WTC11 (cell line): Measurements from ENCODE around the gene INAFM2. TPM values are rescaled to one million over a fixed set of nuclear protein-coding genes. Genes with fewer than 3 reads are reported as not detected.

Source experiments
- ATAC-seq: fragments of 200-7000 bp; cut with Tn5 transposase; 2 replicates; pipeline ENCODE4 v1.10.0; 2021; ENCODE audit warnings: mild to moderate bottlenecking, moderate library complexity
- CTCF ChIA-PET: fragments of 300-600 bp; sonication (Branson Sonifier 250); formaldehyde crosslinking; loops from one replicate; lab custom pipeline; 2021; ENCODE audit warnings: antibody characterized with exemption; lab: Charles Lee
- POLR2A ChIA-PET: fragments of 350-600 bp; sonication (Branson Sonifier 250); formaldehyde crosslinking; loops from one replicate; lab custom pipeline; 2021; ENCODE audit warnings: antibody characterized with exemption; lab: Charles Lee
- DNase-seq: peaks from one replicate; pipeline ENCODE4 v3.0.0; 2021; ENCODE audit warnings: low spot score
- H3K27ac Mint-ChIP-seq: 2 replicates; pipeline ENCODE4 v1.8.0; 2021; ENCODE audit warnings: mixed read lengths
- H3K27me3 Mint-ChIP-seq: 2 replicates; pipeline ENCODE4 v1.8.0; 2021; ENCODE audit warnings: low read depth, mild to moderate bottlenecking, moderate library complexity, mixed read lengths
- H3K36me3 Mint-ChIP-seq: 2 replicates; pipeline ENCODE4 v1.8.0; 2021; ENCODE audit warnings: mixed read lengths
- H3K4me1 Mint-ChIP-seq: 2 replicates; pipeline ENCODE4 v1.8.0; 2022; ENCODE audit warnings: mixed read lengths
- H3K4me3 Mint-ChIP-seq: 2 replicates; pipeline ENCODE4 v1.8.0; 2021; ENCODE audit warnings: mild to moderate bottlenecking, moderate library complexity, mixed read lengths
- H3K9me3 Mint-ChIP-seq: 2 replicates; pipeline ENCODE4 v1.8.0; 2021; ENCODE audit warnings: mixed read lengths
- CREB1 ChIP-seq: sonication (generic); formaldehyde crosslinking; IDR thresholded peaks from 2 replicates; pipeline ENCODE4 v1.8.0; 2023; ENCODE audit warnings: mild to moderate bottlenecking, missing genetic modification reagents
- ELF4 ChIP-seq: sonication (generic); formaldehyde crosslinking; IDR thresholded peaks from 2 replicates; pipeline ENCODE4 v1.8.1; 2022; ENCODE audit warnings: low read depth, mild to moderate bottlenecking, moderate library complexity, missing genetic modification reagents
- GTF2I ChIP-seq: fragments of 250-450 bp; sonication (Bioruptor Pico); conservative IDR thresholded peaks from 2 replicates; pipeline ENCODE4 v1.4.0; 2021; ENCODE audit warnings: mild to moderate bottlenecking
- KAT7 ChIP-seq: sonication (generic); formaldehyde crosslinking; IDR thresholded peaks from 2 replicates; pipeline ENCODE4 v1.8.1; 2023; ENCODE audit warnings: missing genetic modification reagents, mild to moderate bottlenecking, borderline replicate concordance
- NFYB ChIP-seq: sonication (generic); formaldehyde crosslinking; conservative IDR thresholded peaks from 2 replicates; pipeline ENCODE4 v1.8.0; 2022; ENCODE audit warnings: low read depth, missing genetic modification reagents
- SP1 ChIP-seq: sonication (generic); formaldehyde crosslinking; conservative IDR thresholded peaks from 2 replicates; pipeline ENCODE4 v1.8.1; 2022; ENCODE audit warnings: missing genetic modification reagents
- TEAD1 ChIP-seq: sonication (generic); formaldehyde crosslinking; IDR thresholded peaks from 2 replicates; pipeline ENCODE4 v1.8.0; 2022; ENCODE audit warnings: mild to moderate bottlenecking, missing genetic modification reagents
- ZNF317 ChIP-seq: sonication (generic); formaldehyde crosslinking; IDR thresholded peaks from 2 replicates; pipeline ENCODE4 v1.8.1; 2023; ENCODE audit warnings: low read depth, mild to moderate bottlenecking, moderate library complexity, missing genetic modification reagents, borderline replicate concordance
- ZNF396 ChIP-seq: fragments of 250-450 bp; sonication (Bioruptor Pico); IDR thresholded peaks from 2 replicates; pipeline ENCODE4 v1.8.0; 2021; ENCODE audit warnings: mild to moderate bottlenecking, moderate library complexity, borderline replicate concordance
- ZNF423 ChIP-seq: fragments of 250-450 bp; sonication (Bioruptor Pico); IDR thresholded peaks from 2 replicates; pipeline ENCODE4 v2.1.2; 2022; ENCODE audit warnings: mild to moderate bottlenecking, moderate library complexity
- total RNA-seq: library from RNA; stranded (reverse); gene quantifications from 3 replicates; pipeline ENCODE4 v1.2.3, GENCODE V29; 2021
- TF ChIP-seq, protein P1 (sequence below): sonication (generic); formaldehyde crosslinking; IDR thresholded peaks from 2 replicates; pipeline ENCODE4 v1.8.0; 2022; ENCODE audit warnings: missing genetic modification reagents
- TF ChIP-seq, protein P2 (sequence below): sonication (generic); formaldehyde crosslinking; IDR thresholded peaks from 2 replicates; pipeline ENCODE4 v1.8.1; 2023; ENCODE audit warnings: mild to moderate bottlenecking, missing genetic modification reagents, borderline replicate concordance
- TF ChIP-seq, protein P3 (sequence below): sonication (generic); formaldehyde crosslinking; IDR thresholded peaks from 2 replicates; pipeline ENCODE4 v1.8.1; 2022; ENCODE audit warnings: mild to moderate bottlenecking, missing genetic modification reagents, moderate library complexity, borderline replicate concordance
- TF ChIP-seq, protein P4 (sequence below): sonication (generic); formaldehyde crosslinking; IDR thresholded peaks from 2 replicates; pipeline ENCODE4 v1.8.0; 2022; ENCODE audit warnings: mild to moderate bottlenecking, missing genetic modification reagents
- TF ChIP-seq, protein P5 (sequence below): sonication (generic); formaldehyde crosslinking; conservative IDR thresholded peaks from 2 replicates; pipeline ENCODE4 v1.8.1; 2023; ENCODE audit warnings: mild to moderate bottlenecking, low read depth, missing genetic modification reagents, moderate library complexity
- TF ChIP-seq, protein P6 (sequence below): sonication (generic); formaldehyde crosslinking; IDR thresholded peaks from 2 replicates; pipeline ENCODE4 v1.8.0; 2022; ENCODE audit warnings: mild to moderate bottlenecking, missing genetic modification reagents

INAFM2 gene
- total RNA-seq, 1 experiment from 2014 or later = 34.2 TPM

DNA sequence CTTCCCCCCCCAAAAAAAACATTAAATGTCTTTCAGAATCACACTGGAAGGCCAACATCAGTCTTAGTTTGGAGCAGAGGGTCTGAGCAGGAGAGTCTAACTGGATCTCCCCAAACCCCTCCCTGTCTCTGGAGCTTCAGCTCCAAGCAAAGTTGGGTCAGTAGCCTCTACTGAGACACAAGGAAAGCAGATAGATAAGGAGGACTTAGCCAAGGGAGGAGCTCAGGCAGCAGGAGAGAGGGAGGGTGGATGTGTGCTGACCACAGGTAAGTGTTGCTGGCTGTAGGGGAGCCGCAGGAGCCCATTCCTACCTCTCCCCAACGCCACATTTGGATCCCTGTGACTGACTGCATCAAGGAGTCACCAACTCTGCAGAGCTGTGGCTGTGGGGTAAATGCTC, 22.7 kb upstream of the INAFM2 start (continued):
- TF ChIP-seq, protein P1, sequence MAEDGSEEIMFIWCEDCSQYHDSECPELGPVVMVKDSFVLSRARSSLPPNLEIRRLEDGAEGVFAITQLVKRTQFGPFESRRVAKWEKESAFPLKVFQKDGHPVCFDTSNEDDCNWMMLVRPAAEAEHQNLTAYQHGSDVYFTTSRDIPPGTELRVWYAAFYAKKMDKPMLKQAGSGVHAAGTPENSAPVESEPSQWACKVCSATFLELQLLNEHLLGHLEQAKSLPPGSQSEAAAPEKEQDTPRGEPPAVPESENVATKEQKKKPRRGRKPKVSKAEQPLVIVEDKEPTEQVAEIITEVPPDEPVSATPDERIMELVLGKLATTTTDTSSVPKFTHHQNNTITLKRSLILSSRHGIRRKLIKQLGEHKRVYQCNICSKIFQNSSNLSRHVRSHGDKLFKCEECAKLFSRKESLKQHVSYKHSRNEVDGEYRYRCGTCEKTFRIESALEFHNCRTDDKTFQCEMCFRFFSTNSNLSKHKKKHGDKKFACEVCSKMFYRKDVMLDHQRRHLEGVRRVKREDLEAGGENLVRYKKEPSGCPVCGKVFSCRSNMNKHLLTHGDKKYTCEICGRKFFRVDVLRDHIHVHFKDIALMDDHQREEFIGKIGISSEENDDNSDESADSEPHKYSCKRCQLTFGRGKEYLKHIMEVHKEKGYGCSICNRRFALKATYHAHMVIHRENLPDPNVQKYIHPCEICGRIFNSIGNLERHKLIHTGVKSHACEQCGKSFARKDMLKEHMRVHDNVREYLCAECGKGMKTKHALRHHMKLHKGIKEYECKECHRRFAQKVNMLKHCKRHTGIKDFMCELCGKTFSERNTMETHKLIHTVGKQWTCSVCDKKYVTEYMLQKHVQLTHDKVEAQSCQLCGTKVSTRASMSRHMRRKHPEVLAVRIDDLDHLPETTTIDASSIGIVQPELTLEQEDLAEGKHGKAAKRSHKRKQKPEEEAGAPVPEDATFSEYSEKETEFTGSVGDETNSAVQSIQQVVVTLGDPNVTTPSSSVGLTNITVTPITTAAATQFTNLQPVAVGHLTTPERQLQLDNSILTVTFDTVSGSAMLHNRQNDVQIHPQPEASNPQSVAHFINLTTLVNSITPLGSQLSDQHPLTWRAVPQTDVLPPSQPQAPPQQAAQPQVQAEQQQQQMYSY (CRISPR knock-in tag) = no peak
- TF ChIP-seq NFYB (CRISPR knock-in tag) = no peak
- TF ChIP-seq CREB1 (CRISPR knock-in tag) = no peak
- TF ChIP-seq ZNF396 (CRISPR knock-in tag) = no peak
- TF ChIP-seq, protein P2, sequence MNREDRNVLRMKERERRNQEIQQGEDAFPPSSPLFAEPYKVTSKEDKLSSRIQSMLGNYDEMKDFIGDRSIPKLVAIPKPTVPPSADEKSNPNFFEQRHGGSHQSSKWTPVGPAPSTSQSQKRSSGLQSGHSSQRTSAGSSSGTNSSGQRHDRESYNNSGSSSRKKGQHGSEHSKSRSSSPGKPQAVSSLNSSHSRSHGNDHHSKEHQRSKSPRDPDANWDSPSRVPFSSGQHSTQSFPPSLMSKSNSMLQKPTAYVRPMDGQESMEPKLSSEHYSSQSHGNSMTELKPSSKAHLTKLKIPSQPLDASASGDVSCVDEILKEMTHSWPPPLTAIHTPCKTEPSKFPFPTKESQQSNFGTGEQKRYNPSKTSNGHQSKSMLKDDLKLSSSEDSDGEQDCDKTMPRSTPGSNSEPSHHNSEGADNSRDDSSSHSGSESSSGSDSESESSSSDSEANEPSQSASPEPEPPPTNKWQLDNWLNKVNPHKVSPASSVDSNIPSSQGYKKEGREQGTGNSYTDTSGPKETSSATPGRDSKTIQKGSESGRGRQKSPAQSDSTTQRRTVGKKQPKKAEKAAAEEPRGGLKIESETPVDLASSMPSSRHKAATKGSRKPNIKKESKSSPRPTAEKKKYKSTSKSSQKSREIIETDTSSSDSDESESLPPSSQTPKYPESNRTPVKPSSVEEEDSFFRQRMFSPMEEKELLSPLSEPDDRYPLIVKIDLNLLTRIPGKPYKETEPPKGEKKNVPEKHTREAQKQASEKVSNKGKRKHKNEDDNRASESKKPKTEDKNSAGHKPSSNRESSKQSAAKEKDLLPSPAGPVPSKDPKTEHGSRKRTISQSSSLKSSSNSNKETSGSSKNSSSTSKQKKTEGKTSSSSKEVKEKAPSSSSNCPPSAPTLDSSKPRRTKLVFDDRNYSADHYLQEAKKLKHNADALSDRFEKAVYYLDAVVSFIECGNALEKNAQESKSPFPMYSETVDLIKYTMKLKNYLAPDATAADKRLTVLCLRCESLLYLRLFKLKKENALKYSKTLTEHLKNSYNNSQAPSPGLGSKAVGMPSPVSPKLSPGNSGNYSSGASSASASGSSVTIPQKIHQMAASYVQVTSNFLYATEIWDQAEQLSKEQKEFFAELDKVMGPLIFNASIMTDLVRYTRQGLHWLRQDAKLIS = no peak
- no peak for TF ChIP-seq KAT7 (CRISPR knock-in tag)
- no peak for TF ChIP-seq GTF2I (CRISPR knock-in tag)
- no peak for TF ChIP-seq TEAD1 (CRISPR knock-in tag)
- TF ChIP-seq, protein P3, sequence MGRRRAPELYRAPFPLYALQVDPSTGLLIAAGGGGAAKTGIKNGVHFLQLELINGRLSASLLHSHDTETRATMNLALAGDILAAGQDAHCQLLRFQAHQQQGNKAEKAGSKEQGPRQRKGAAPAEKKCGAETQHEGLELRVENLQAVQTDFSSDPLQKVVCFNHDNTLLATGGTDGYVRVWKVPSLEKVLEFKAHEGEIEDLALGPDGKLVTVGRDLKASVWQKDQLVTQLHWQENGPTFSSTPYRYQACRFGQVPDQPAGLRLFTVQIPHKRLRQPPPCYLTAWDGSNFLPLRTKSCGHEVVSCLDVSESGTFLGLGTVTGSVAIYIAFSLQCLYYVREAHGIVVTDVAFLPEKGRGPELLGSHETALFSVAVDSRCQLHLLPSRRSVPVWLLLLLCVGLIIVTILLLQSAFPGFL (CRISPR knock-in tag) = no peak
- TF ChIP-seq ZNF317 (CRISPR knock-in tag) = no peak

DNA sequence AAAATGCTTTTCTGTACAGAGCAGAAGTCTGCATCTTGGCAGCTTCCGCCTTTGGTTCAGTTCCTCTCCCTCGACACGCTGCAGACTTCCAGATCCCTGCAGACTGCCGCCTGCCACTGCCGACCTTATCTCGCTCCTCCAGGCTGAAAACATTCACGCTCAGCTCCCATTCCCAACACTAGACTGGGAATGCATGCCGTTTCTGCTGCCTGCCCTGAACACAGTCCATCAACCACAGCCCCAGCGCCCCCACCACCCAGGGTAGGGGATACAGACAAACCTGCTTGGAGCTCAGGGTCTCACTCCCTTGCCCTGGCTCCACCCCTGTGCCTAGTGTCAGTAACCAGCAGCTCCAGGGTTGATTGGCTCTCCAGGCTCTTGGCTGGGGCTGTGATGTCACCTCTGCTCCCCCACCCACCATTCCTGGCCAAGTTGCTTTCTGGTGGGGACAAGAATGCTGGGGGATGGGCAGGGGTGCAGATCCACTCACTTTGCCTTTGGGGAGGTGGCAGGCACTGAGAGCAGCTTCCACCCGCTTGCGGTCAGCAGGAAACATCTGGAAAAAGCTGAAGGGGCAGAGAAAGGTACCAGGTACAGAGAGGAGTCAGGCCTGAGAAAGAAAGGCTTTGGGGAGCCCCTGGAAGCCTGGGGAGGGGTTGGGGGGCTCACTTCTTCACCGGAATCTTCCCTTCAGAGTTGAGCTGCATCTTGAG, 21.9 kb upstream of the INAFM2 start:
- no peaks in the 10 kb centered on the region; the same call in 1 of the 2 replicates for H3K27me3 Mint-ChIP-seq
- peak overlapping the region; percentile 22 for H3K4me3 Mint-ChIP-seq
- H3K27ac Mint-ChIP-seq = no peak overlapping the region
- POLR2A ChIA-PET = interaction anchor here (0.9 to 1.8 kb wide), 3 partner anchors 11 to 18 kb away, joined by 4 to 6 read pairs (median 5); no protein-coding TSS in a partner anchor
- CTCF ChIA-PET = interaction anchor here (0.7 to 12.4 kb wide), 13 partner anchors 8 to 256 kb away, joined by 3 to 341 read pairs (median 8); partner anchors contain the start of genes ANKRD63, INAFM2 and PAK6
- peak; percentile 96 for ATAC-seq
- peaks cover 16% of the 10 kb centered on the region for H3K9me3 Mint-ChIP-seq
- peaks cover 24% of the 10 kb centered on the region for H3K4me1 Mint-ChIP-seq
- peak; percentile 71 for DNase-seq
- H3K36me3 Mint-ChIP-seq = peaks cover 18% of the 10 kb centered on the region
- TF ChIP-seq, protein P4, sequence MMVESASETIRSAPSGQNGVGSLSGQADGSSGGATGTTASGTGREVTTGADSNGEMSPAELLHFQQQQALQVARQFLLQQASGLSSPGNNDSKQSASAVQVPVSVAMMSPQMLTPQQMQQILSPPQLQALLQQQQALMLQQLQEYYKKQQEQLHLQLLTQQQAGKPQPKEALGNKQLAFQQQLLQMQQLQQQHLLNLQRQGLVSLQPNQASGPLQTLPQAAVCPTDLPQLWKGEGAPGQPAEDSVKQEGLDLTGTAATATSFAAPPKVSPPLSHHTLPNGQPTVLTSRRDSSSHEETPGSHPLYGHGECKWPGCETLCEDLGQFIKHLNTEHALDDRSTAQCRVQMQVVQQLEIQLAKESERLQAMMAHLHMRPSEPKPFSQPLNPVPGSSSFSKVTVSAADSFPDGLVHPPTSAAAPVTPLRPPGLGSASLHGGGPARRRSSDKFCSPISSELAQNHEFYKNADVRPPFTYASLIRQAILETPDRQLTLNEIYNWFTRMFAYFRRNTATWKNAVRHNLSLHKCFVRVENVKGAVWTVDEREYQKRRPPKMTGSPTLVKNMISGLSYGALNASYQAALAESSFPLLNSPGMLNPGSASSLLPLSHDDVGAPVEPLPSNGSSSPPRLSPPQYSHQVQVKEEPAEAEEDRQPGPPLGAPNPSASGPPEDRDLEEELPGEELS = no peak
- TF ChIP-seq, protein P5, sequence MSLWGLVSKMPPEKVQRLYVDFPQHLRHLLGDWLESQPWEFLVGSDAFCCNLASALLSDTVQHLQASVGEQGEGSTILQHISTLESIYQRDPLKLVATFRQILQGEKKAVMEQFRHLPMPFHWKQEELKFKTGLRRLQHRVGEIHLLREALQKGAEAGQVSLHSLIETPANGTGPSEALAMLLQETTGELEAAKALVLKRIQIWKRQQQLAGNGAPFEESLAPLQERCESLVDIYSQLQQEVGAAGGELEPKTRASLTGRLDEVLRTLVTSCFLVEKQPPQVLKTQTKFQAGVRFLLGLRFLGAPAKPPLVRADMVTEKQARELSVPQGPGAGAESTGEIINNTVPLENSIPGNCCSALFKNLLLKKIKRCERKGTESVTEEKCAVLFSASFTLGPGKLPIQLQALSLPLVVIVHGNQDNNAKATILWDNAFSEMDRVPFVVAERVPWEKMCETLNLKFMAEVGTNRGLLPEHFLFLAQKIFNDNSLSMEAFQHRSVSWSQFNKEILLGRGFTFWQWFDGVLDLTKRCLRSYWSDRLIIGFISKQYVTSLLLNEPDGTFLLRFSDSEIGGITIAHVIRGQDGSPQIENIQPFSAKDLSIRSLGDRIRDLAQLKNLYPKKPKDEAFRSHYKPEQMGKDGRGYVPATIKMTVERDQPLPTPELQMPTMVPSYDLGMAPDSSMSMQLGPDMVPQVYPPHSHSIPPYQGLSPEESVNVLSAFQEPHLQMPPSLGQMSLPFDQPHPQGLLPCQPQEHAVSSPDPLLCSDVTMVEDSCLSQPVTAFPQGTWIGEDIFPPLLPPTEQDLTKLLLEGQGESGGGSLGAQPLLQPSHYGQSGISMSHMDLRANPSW = no peak
- TF ChIP-seq SP1 (CRISPR knock-in tag) = 0 out of 2 replicates have a peak, but pooled peaks have one; percentile 29
- TF ChIP-seq ELF4 (CRISPR knock-in tag) = no peak
- TF ChIP-seq KAT7 (CRISPR knock-in tag) = no peak
- TF ChIP-seq ZNF423 = no peak
- TF ChIP-seq, protein P6, sequence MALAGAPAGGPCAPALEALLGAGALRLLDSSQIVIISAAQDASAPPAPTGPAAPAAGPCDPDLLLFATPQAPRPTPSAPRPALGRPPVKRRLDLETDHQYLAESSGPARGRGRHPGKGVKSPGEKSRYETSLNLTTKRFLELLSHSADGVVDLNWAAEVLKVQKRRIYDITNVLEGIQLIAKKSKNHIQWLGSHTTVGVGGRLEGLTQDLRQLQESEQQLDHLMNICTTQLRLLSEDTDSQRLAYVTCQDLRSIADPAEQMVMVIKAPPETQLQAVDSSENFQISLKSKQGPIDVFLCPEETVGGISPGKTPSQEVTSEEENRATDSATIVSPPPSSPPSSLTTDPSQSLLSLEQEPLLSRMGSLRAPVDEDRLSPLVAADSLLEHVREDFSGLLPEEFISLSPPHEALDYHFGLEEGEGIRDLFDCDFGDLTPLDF = no peak
